ENCODE data around the gene VWA8.
"Not testable (repeated sequence)": the region's sequence is repeated elsewhere in the genome, so short reads cannot be mapped to it uniquely, and the experiment has no call there.

Gene VWA8

GRCh38 chr13:41966671-41967070, 5.8 kb upstream of the VWA8 start:
- DNase-seq (ENCODE audit: low read depth), result no peak

GRCh38 chr13:41962994-41963393, 2.1 kb upstream of the VWA8 start:
- no peak for DNase-seq (ENCODE audit: low read depth)

GRCh38 chr13:41961466-41961760, 504 bp upstream of the VWA8 start:
- no peak for DNase-seq (ENCODE audit: low read depth)

GRCh38 chr13:41960211-41960636, 685 bp downstream of the VWA8 start:
- DNase-seq (ENCODE audit: low read depth), result no peak

- DNase-seq (ENCODE audit: low read depth), result no peak
These were observed 4.6 kb downstream of the VWA8 start for GRCh38 chr13:41956272-41956671.

GRCh38 chr13:41955605-41956004, 5.3 kb downstream of the VWA8 start:
- DNase-seq (ENCODE audit: low read depth), result no peak

GRCh38 chr13:41954226-41954625, 6.7 kb downstream of the VWA8 start:
- no peak for DNase-seq (ENCODE audit: low read depth)

GRCh38 chr13:41952749-41953148, 8.2 kb downstream of the VWA8 start:
- DNase-seq (ENCODE audit: low read depth), result no peak

- DNase-seq (ENCODE audit: low read depth), result not testable (repeated sequence)
These were observed 11.8 kb downstream of the VWA8 start for GRCh38 chr13:41949104-41949503.

GRCh38 chr13:41945926-41946325, 15.0 kb downstream of the VWA8 start:
- no peak for DNase-seq (ENCODE audit: low read depth)

GRCh38 chr13:41944635-41945397, 16.1 kb downstream of the VWA8 start:
- no peak for DNase-seq (ENCODE audit: low read depth)

- no peak for DNase-seq (ENCODE audit: low read depth)
These were observed 16.7 kb downstream of the VWA8 start for GRCh38 chr13:41944229-41944628.

- no peak for DNase-seq (ENCODE audit: low read depth)
These were observed 18.3 kb downstream of the VWA8 start for GRCh38 chr13:41942462-41943094.

- no peak for DNase-seq (ENCODE audit: low read depth)
These were observed 19.7 kb downstream of the VWA8 start for GRCh38 chr13:41941174-41941573.

- no peak for DNase-seq (ENCODE audit: low read depth)
These were observed 21.5 kb downstream of the VWA8 start for GRCh38 chr13:41939398-41939797.

GRCh38 chr13:41938918-41939317, 22.0 kb downstream of the VWA8 start:
- DNase-seq (ENCODE audit: low read depth), result no peak

GRCh38 chr13:41937388-41937787, 23.5 kb downstream of the VWA8 start:
- no peak for DNase-seq (ENCODE audit: low read depth)

- DNase-seq (ENCODE audit: low read depth), result no peak
These were observed 25.4 kb downstream of the VWA8 start for GRCh38 chr13:41935501-41935900.

- DNase-seq (ENCODE audit: low read depth), result no peak
These were observed 25.9 kb downstream of the VWA8 start for GRCh38 chr13:41934994-41935393.

- DNase-seq (ENCODE audit: low read depth), result no peak
These were observed 26.8 kb downstream of the VWA8 start for GRCh38 chr13:41934120-41934519.

- no peak for DNase-seq (ENCODE audit: low read depth)
These were observed 29.6 kb downstream of the VWA8 start for GRCh38 chr13:41931337-41931736.

GRCh38 chr13:41930154-41930553, 30.8 kb downstream of the VWA8 start:
- DNase-seq (ENCODE audit: low read depth), result no peak

- no peak for DNase-seq (ENCODE audit: low read depth)
These were observed 32.6 kb downstream of the VWA8 start for GRCh38 chr13:41928323-41928722.

GRCh38 chr13:41925014-41925413, 35.9 kb downstream of the VWA8 start:
- DNase-seq (ENCODE audit: low read depth), result no peak
